Osteoblast (primary cell): ENCODE data around the gene TGFBR2. TPM values are rescaled to one million over a fixed set of nuclear protein-coding genes. Genes with fewer than 3 reads are reported as not detected.
A peak's percentile ranks its signal among the peaks of the same experiment; 100 is the strongest.

Experiments used
- DNase-seq: peaks from one replicate; pipeline ENCODE4 v3.0.0; 2011; ENCODE audit warnings: low spot score, mixed read lengths; ENCODE audit not compliant: insufficient read length; ENCODE audit errors: missing footprints
- H2AFZ ChIP-seq: 2 replicates; pipeline ENCODE4 v1.6.0; 2011; ENCODE audit warnings: mild to moderate bottlenecking, low read length
- H3K27ac ChIP-seq: 2 replicates; pipeline ENCODE4 v1.5.1; 2011; ENCODE audit warnings: mild to moderate bottlenecking, low read depth, low read length, moderate library complexity
- H3K27me3 ChIP-seq: 2 replicates; pipeline ENCODE4 v1.6.0; 2012; ENCODE audit warnings: mild to moderate bottlenecking, control low read depth, inconsistent platforms, low read length, moderate library complexity; ENCODE audit not compliant: insufficient read depth
- H3K36me3 ChIP-seq: 2 replicates; pipeline ENCODE4 v1.5.1; 2011; ENCODE audit warnings: mild to moderate bottlenecking, low read length, control low read depth, moderate library complexity; ENCODE audit not compliant: insufficient read depth
- H3K4me1 ChIP-seq: 2 replicates; pipeline ENCODE4 v1.5.1; 2011; ENCODE audit warnings: mild to moderate bottlenecking, low read length, control low read depth, moderate library complexity; ENCODE audit not compliant: insufficient read depth
- H3K4me2 ChIP-seq: 2 replicates; pipeline ENCODE4 v1.6.0; 2011; ENCODE audit warnings: mild to moderate bottlenecking, low read length; ENCODE audit not compliant: insufficient read depth
- H3K4me3 ChIP-seq: fragments of 200-600 bp; sonication (generic); 3 replicates; pipeline ENCODE4 v1.5.1; 2012; ENCODE audit warnings: mild to moderate bottlenecking, low read length, inconsistent platforms; ENCODE audit not compliant: insufficient read depth
- H3K79me2 ChIP-seq: 2 replicates; pipeline ENCODE4 v1.6.0; 2012; ENCODE audit warnings: mild to moderate bottlenecking, low read length, control low read depth, inconsistent platforms; ENCODE audit not compliant: insufficient read depth
- H3K9me3 ChIP-seq: 2 replicates; pipeline ENCODE4 v1.5.1; 2011; ENCODE audit warnings: low read depth, low read length, control low read depth
- H4K20me1 ChIP-seq: 2 replicates; pipeline ENCODE4 v1.6.0; 2012; ENCODE audit warnings: mild to moderate bottlenecking, low read length, control low read depth; ENCODE audit not compliant: insufficient read depth
- CTCF ChIP-seq: IDR thresholded peaks from 2 replicates; pipeline ENCODE4 v1.5.1; 2011; ENCODE audit warnings: mild to moderate bottlenecking, low read depth, low read length, moderate library complexity; ENCODE audit errors: extremely low read depth
- total RNA-seq: library from RNA; depleted of rRNA; stranded (reverse); fragments of >200 nt; gene quantifications from 2 replicates; pipeline ENCODE4 v1.2.3, GENCODE V29; 2012

Gene TGFBR2
- total RNA-seq, 1 donor, result 118 TPM

GRCh38 chr3:30676424-30677346 is 70.3 kb downstream of the TGFBR2 start:
- H4K20me1 ChIP-seq, result no peaks in the 10 kb centered on the region
- H3K79me2 ChIP-seq, result peaks cover 34% of the 10 kb centered on the region
- no peak overlapping the region for H3K4me2 ChIP-seq
- H3K9me3 ChIP-seq, result no peaks in the 10 kb centered on the region
- no peak overlapping the region for H3K27ac ChIP-seq
- no peak for DNase-seq
- H3K27me3 ChIP-seq, result no peaks in the 10 kb centered on the region
- H2AFZ ChIP-seq, result no peak overlapping the region
- H3K4me3 ChIP-seq, result no peak overlapping the region
- H3K4me1 ChIP-seq, result peaks cover 7% of the 10 kb centered on the region
- no peak for TF ChIP-seq CTCF
- H3K36me3 ChIP-seq, result peaks cover 70% of the 10 kb centered on the region

GRCh38 chr3:30677347-30677685 is 70.9 kb downstream of the TGFBR2 start:
- Histone ChIP-seq H3K9me3 (no peaks in the 10 kb centered on the region), H3K27ac (no peak overlapping the region), H3K36me3 (peaks cover 63% of the 10 kb centered on the region), H4K20me1 (no peaks in the 10 kb centered on the region), H3K4me1 (peaks cover 12% of the 10 kb centered on the region), H3K27me3 (no peaks in the 10 kb centered on the region), H2AFZ (no peak overlapping the region), H3K4me2 (no peak overlapping the region), H3K4me3 (no peak overlapping the region), H3K79me2 (peaks cover 28% of the 10 kb centered on the region)
- no peak for TF ChIP-seq CTCF
- no peak for DNase-seq

DNA sequence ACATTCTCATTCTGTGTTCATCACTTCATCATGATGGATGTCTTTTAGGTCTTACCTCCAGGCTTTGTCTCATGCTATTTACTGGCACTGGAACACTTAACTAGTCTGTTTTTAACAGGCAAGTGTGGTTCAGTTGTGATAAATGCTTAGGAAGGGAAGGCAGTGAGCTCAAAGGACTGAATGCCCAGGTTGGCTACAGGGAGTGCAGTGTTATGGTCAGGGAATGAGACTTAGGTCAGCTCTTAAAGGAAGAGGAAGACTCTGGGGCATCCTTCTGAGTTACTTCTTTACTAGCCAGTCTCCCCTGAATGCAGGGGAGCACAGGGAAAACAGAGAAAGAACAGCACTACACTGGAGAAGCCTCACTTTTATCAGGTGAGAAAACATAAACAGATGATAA is 72.6 kb downstream of the TGFBR2 start:
- Histone ChIP-seq H3K9me3 (no peaks in the 10 kb centered on the region), H3K4me2 (no peak overlapping the region), H3K4me3 (no peak overlapping the region), H3K36me3 (peaks cover 54% of the 10 kb centered on the region), H3K4me1 (peaks cover 20% of the 10 kb centered on the region), H4K20me1 (no peaks in the 10 kb centered on the region), H3K27me3 (no peaks in the 10 kb centered on the region), H3K27ac (no peak overlapping the region), H3K79me2 (peaks cover 31% of the 10 kb centered on the region), H2AFZ (no peak overlapping the region)
- DNase-seq, result no peak
- no peak for TF ChIP-seq CTCF

GRCh38 chr3:30680789-30681648 is 74.6 kb downstream of the TGFBR2 start:
- peak overlapping the region; percentile 23 for H3K27ac ChIP-seq
- no peaks in the 10 kb centered on the region for H4K20me1 ChIP-seq
- H3K9me3 ChIP-seq, result no peaks in the 10 kb centered on the region
- H3K4me2 ChIP-seq, result peak overlapping the region; percentile 6
- no peak overlapping the region for H2AFZ ChIP-seq
- TF ChIP-seq CTCF, result no peak
- H3K36me3 ChIP-seq, result peaks cover 38% of the 10 kb centered on the region
- H3K79me2 ChIP-seq, result peaks cover 41% of the 10 kb centered on the region
- no peak overlapping the region for H3K4me3 ChIP-seq
- DNase-seq, result no peak
- peaks cover 20% of the 10 kb centered on the region for H3K4me1 ChIP-seq
- H3K27me3 ChIP-seq, result no peaks in the 10 kb centered on the region
